GM06990 (cell line): ENCODE results near the gene SMIM10.

Experiments used
- DNase-seq: peaks from one replicate; pipeline ENCODE4 v3.0.0-alpha.2; 2011; ENCODE audit not compliant: insufficient read length; ENCODE audit errors: extremely low read depth
- H3K27me3 ChIP-seq: replicated peaks from 2 replicates; pipeline ENCODE4 v1.6.0; 2011; ENCODE audit warnings: low read length; ENCODE audit not compliant: control insufficient read depth, insufficient read depth
- H3K36me3 ChIP-seq: 2 replicates; pipeline ENCODE4 v1.5.1; 2011; ENCODE audit warnings: low read length; ENCODE audit not compliant: control insufficient read depth, insufficient read depth
- H3K4me3 ChIP-seq: replicated peaks from 2 replicates; pipeline ENCODE4 v1.5.1; 2011; ENCODE audit warnings: low read depth, mild to moderate bottlenecking, control low read depth, low read length
- TF ChIP-seq, protein P1 (sequence below): IDR thresholded peaks from 2 replicates; pipeline ENCODE4 v1.5.1; 2011; ENCODE audit warnings: low read length, control low read depth, mild to moderate bottlenecking, inconsistent platforms; ENCODE audit not compliant: insufficient read depth, poor library complexity, severe bottlenecking

SMIM10 gene

DNA sequence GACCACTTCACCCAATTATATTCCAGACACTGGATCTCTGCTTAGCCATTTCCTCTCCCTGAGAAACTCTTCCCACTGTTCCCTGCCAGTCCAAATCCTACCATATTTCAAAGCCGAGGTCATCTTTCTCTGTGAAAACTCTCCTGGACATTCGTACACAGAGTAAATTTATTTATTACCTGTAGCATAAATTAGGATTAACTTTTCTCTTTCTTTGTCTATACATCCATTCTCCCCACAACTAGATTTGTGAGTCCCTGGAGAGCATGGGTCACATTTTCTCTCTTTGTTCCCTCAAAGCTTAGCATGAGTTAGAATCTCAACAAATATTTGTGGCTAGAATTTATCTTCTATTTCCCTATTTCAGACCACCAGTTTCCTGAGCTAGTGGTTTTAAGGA is 27.8 kb upstream of the SMIM10 start:
- Histone ChIP-seq H3K4me3 (no peak overlapping the region), H3K27me3 (no peaks in the 10 kb centered on the region), H3K36me3 (no peaks in the 10 kb centered on the region)
- no peak for DNase-seq
- TF ChIP-seq, protein P1, sequence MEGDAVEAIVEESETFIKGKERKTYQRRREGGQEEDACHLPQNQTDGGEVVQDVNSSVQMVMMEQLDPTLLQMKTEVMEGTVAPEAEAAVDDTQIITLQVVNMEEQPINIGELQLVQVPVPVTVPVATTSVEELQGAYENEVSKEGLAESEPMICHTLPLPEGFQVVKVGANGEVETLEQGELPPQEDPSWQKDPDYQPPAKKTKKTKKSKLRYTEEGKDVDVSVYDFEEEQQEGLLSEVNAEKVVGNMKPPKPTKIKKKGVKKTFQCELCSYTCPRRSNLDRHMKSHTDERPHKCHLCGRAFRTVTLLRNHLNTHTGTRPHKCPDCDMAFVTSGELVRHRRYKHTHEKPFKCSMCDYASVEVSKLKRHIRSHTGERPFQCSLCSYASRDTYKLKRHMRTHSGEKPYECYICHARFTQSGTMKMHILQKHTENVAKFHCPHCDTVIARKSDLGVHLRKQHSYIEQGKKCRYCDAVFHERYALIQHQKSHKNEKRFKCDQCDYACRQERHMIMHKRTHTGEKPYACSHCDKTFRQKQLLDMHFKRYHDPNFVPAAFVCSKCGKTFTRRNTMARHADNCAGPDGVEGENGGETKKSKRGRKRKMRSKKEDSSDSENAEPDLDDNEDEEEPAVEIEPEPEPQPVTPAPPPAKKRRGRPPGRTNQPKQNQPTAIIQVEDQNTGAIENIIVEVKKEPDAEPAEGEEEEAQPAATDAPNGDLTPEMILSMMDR = no peak

DNA sequence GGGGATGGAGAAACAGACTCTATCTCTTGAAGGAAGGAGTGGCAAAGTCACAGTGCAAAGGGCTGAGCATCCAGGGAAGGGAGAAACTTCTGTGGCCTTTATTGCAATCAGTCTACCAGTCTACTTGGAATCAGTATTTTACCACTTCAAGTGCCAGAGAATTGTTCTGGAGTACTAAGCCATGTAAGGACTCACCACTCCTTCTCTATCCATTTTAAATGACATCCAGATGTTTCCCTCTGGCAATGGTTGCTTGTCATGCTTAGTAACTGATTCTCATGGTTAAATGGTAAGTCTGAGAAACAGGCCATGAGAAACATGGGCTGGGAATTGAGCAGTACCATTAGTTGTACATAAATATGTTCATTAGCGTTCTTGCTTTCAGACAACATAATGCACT is 21.1 kb upstream of the SMIM10 start:
- no peak for DNase-seq
- Histone ChIP-seq H3K4me3 (no peak overlapping the region), H3K36me3 (no peaks in the 10 kb centered on the region), H3K27me3 (no peaks in the 10 kb centered on the region)
- TF ChIP-seq, protein P1 = no peak

DNA sequence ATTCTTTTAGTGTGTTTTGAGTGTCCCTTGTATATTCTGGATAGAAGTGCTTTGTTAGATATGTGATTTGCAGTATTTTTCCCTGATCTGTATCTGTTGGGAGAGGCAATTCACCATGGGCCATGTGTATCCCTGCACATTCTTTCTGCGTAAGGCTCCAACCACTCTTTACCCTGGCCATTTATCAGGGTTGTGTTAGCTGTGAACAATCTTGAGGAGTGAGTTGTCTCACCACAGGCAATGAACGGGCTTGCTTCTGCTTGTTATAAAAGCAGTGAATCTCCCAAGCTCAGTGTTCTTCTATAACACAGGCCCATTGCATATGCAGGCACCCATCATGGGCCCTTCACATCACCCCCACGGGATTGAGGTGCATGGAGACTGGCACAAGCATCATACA is 18.9 kb upstream of the SMIM10 start:
- Histone ChIP-seq H3K4me3 (no peak overlapping the region), H3K27me3 (no peaks in the 10 kb centered on the region), H3K36me3 (no peaks in the 10 kb centered on the region)
- TF ChIP-seq, protein P1 = no peak
- no peak for DNase-seq

DNA sequence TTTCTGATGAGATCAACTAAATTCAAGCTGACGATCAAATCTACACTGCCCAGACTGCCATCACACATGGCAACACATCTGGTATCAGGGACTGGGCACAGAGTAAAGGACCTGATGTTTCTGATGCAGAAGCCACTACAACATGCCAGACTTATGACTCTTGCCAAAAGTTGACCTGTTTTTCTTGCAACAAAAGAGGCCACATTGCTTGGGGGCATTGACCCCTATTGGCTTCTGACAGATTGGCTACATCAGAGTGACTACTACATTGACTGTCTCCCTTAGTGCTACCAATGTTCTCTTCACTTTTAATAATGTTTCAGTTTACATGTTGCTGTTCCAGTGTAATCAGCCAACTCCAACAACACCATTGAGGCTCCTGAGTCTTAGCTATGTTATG is 15.3 kb upstream of the SMIM10 start:
- Histone ChIP-seq H3K27me3 (no peaks in the 10 kb centered on the region), H3K4me3 (no peak overlapping the region), H3K36me3 (no peaks in the 10 kb centered on the region)
- DNase-seq = no peak
- TF ChIP-seq, protein P1 = no peak

DNA sequence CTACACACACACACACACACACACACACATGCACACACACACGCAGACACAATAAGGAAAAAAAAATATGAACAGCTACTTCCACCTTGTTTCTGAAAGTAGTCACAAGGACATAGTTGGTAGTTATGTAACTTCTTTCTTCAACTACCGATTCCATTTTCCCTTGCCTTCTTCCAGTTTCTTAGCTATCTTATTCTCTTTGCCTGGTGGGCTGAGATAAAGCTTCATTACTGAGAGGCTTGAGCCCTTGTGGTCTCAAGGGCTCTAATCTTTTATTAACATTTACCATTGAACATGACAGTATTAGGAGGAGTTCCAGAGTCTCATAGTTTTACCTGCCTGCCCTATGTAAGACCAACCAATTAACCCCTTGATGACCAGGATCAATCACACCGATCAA is 8.9 kb upstream of the SMIM10 start:
- H3K4me3 ChIP-seq = no peak overlapping the region
- DNase-seq = no peak
- TF ChIP-seq, protein P1 = no peak
- H3K27me3 ChIP-seq = no peaks in the 10 kb centered on the region
- no peaks in the 10 kb centered on the region for H3K36me3 ChIP-seq

DNA sequence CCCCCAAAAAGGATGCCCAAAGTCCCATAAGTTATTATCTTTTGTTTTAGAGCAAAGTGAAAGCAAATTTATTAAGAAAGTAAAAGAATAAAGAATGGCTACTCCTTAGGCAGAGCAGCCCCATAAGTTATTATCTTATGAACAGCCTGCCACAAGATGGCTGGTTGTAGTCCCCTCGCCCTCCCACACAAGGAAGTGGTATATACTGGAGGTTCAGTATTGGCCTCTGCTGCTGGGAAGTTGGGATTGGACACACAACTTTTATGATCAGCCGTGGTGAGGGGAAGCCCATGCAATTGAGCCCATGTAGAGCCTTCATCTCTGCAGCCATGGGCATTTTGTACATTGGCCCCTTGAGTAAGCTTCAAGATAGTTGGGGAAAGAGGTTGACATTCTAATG is 8.0 kb upstream of the SMIM10 start:
- Histone ChIP-seq H3K27me3 (no peaks in the 10 kb centered on the region), H3K36me3 (no peaks in the 10 kb centered on the region), H3K4me3 (no peak overlapping the region)
- TF ChIP-seq, protein P1 = no peak
- no peak for DNase-seq
